Gastrocnemius medialis (tissue), 4 donors: Measurements from ENCODE around the gene OPRM1. TPM values are rescaled to one million over a fixed set of nuclear protein-coding genes. Genes with fewer than 3 reads are reported as not detected.

Experiments used
- ATAC-seq, 2 donors: fragments of 150-250 bp; one replicate each; pipeline ENCODE4 v1.9.1; 2016
- DNase-seq, 2 donors: peaks; one replicate each; pipeline ENCODE4 v3.0.0-alpha.2; 2019
- H3K27ac ChIP-seq, 4 donors: fragments of 200-600 bp; sonication (generic); 1 replicate in 1 of 4; 2 replicates in 3 of 4; pipeline ENCODE4 v1.5.1; 2016 to 2018; ENCODE audit warnings: mild to moderate bottlenecking in 2 of 4, moderate library complexity in 1 of 4
- H3K27me3 ChIP-seq, 3 donors: fragments of 200-600 bp; sonication (generic) in 2 of 3; 1 replicate in 1 of 3; 2 replicates in 2 of 3; pipeline versions ENCODE4 v1.5.1 to v1.6.0; 2016 to 2019; ENCODE audit warnings: mild to moderate bottlenecking in 1 of 3, moderate library complexity in 1 of 3
- H3K36me3 ChIP-seq, 2 donors: fragments of 200-600 bp; sonication (generic) in 1 of 2; one replicate each; pipeline ENCODE4 v1.5.1; 2017 to 2018
- H3K4me1 ChIP-seq, 2 donors: fragments of 200-600 bp; sonication (generic) in 1 of 2; one replicate each; pipeline ENCODE4 v1.5.1; 2016 to 2017; ENCODE audit warnings: mild to moderate bottlenecking in 2 of 2
- H3K4me3 ChIP-seq, 4 donors: fragments of 200-600 bp; sonication (generic) in 3 of 4; 1 replicate in 1 of 4; 2 replicates in 3 of 4; pipeline ENCODE4 v1.5.1; 2016 to 2019; ENCODE audit warnings: mild to moderate bottlenecking in 2 of 4
- H3K9me3 ChIP-seq, 3 donors: fragments of 200-600 bp; sonication (generic) in 2 of 3; 1 replicate in 1 of 3; 2 replicates in 2 of 3; pipeline ENCODE4 v1.5.1; 2016 to 2019
- CTCF ChIP-seq, 5 experiments: fragments of 450-650 bp in 3 of 5; fragments of 200-600 bp in 2 of 5; sonication (generic) in 2 of 5; IDR thresholded peaks in 4 of 5; conservative IDR thresholded peaks in 1 of 5; 1 replicate in 4 of 5; 2 replicates in 1 of 5; pipeline ENCODE4 v1.5.1; 2016 to 2019; ENCODE audit warnings: antibody characterized with exemption in 5 of 5, mild to moderate bottlenecking in 3 of 5, moderate library complexity in 3 of 5
- POLR2A ChIP-seq, 2 donors: fragments of 450-650 bp; IDR thresholded peaks; one replicate each; pipeline ENCODE4 v1.6.1; 2017; ENCODE audit warnings: antibody characterized with exemption in 2 of 2, mild to moderate bottlenecking in 2 of 2, moderate library complexity in 2 of 2
- in situ Hi-C, 4 donors: fragments of 200-750 bp; cut with MboI; loops; one replicate each; pipeline versions ENCODE4 v1.15.0 to v1.8.0; 2017; ENCODE audit warnings: low sequenced_read_pairs in 4 of 4
- intact Hi-C: fragments of 100-400 bp; cut with DNase I; formaldehyde crosslinking; loops from one replicate; pipeline ENCODE4 v1.15.1; 2023; ENCODE audit warnings: low total_unique reads
- total RNA-seq, 4 donors: library from RNA; depleted of rRNA; stranded (reverse); fragments of >200 nt; gene quantifications; one replicate each; pipeline versions ENCODE4 v1.1.0 to v1.2.3, GENCODE V29; 2016

Gene OPRM1
- total RNA-seq, 4 donors from 2014 or later: not detected

GRCh38 chr6:154179434-154179833, 140.4 kb downstream of the OPRM1 start:
- ATAC-seq: no peak
- intact Hi-C loops: no loop called here

DNA sequence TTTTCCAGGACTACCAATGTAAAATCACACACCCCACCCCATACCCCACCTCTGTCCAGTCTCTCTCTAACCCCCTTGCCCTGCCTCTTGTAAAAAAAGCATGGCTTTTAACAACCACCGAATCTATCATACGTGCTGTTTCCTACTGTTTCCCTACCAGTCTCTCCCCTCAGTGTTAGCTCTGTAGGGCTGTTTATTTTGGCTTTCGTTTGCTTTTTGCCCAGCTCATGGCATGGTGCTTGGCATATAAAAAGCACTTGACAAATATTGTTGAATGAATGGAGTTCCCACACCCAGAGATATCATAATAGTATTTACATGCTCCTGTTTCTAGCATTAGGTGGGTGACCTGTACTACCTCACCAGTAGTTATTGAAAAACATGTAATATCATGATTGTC, 148.2 kb downstream of the OPRM1 start:
- Histone ChIP-seq H3K36me3 (no peaks in the 10 kb centered on the region), H3K4me3 (no peak overlapping the region), H3K27ac (no peak overlapping the region), H3K9me3 (no peaks in the 10 kb centered on the region), H3K27me3 (no peaks in the 10 kb centered on the region), H3K4me1 (no peaks in the 10 kb centered on the region)
- no peak for TF ChIP-seq POLR2A (IDR thresholded peaks at IDR 0.05)
- TF ChIP-seq CTCF (IDR thresholded peaks at IDR 0.05 in 4 of 5, conservative IDR thresholded peaks at IDR 0.05 in 1 of 5): no peak
- in situ Hi-C loops: no loop called here
- ATAC-seq: no peak
- intact Hi-C loops: no loop called here
- no peak for DNase-seq

More at GRCh38 chr6:154179434-154179833, 140.4 kb downstream of the OPRM1 start:
- Histone ChIP-seq H3K4me3 (no peak overlapping the region), H3K4me1 (no peaks in the 10 kb centered on the region), H3K9me3 (no peaks in the 10 kb centered on the region), H3K36me3 (no peaks in the 10 kb centered on the region), H3K27ac (no peak overlapping the region), H3K27me3 (no peaks in the 10 kb centered on the region)
- in situ Hi-C loops: no loop called here
- TF ChIP-seq CTCF (IDR thresholded peaks at IDR 0.05 in 4 of 5, conservative IDR thresholded peaks at IDR 0.05 in 1 of 5) (no peak), POLR2A (IDR thresholded peaks at IDR 0.05) (no peak)
- DNase-seq: no peak

- H3K9me3 ChIP-seq: no peaks in the 10 kb centered on the region
- no peak for TF ChIP-seq POLR2A (IDR thresholded peaks at IDR 0.05)
- TF ChIP-seq CTCF (IDR thresholded peaks at IDR 0.05 in 4 of 5, conservative IDR thresholded peaks at IDR 0.05 in 1 of 5): no peak
- no peak overlapping the region for H3K4me3 ChIP-seq
- no peaks in the 10 kb centered on the region for H3K27me3 ChIP-seq
- H3K4me1 ChIP-seq: no peaks in the 10 kb centered on the region
- H3K27ac ChIP-seq: no peak overlapping the region
- H3K36me3 ChIP-seq: no peaks in the 10 kb centered on the region
- DNase-seq: no peak
- intact Hi-C loops (no loop called here), in situ Hi-C loops (no loop called here)
- no peak for ATAC-seq
Measured at GRCh38 chr6:154187714-154188113, 148.7 kb downstream of the OPRM1 start.

GRCh38 chr6:154196333-154196885, 157.4 kb downstream of the OPRM1 start:
- DNase-seq (no peak), ATAC-seq (no peak)
- Histone ChIP-seq H3K27ac (no peak overlapping the region), H3K4me1 (no peaks in the 10 kb centered on the region), H3K4me3 (no peak overlapping the region), H3K36me3 (no peaks in the 10 kb centered on the region), H3K27me3 (no peaks in the 10 kb centered on the region), H3K9me3 (no peaks in the 10 kb centered on the region)
- intact Hi-C loops: no loop called here
- no peak for TF ChIP-seq POLR2A (IDR thresholded peaks at IDR 0.05)
- TF ChIP-seq CTCF (IDR thresholded peaks at IDR 0.05 in 4 of 5, conservative IDR thresholded peaks at IDR 0.05 in 1 of 5): no peak
- in situ Hi-C loops: no loop called here
